Stimulated activated naive B cell treated with anti-CD40 and anti-IgM and Interleukin-4, amounts not matched to agents 10 μg/mL and 1 μg/mL and 100 μg/mL, for 72 hours (primary cell): ENCODE measurements around the gene DUSP10.
A peak's percentile ranks its signal among the peaks of the same experiment; 100 is the strongest.

ENCODE experiments used
- ATAC-seq, 2 donors: fragments of 150-1000 bp; cut with Tn5 transposase; replicated peaks; 2 replicates each; pipeline ENCODE4 v1.10.0; 2021; ENCODE audit warnings: moderate library complexity in 1 of 2
- DNase-seq: peaks from one replicate; pipeline ENCODE4 v3.0.0; 2021
- H3K27ac Mint-ChIP-seq: one replicate; pipeline ENCODE4 v1.8.0; 2022; ENCODE audit warnings: mild to moderate bottlenecking, mixed read lengths
- H3K27me3 Mint-ChIP-seq, 2 donors: one replicate each; pipeline ENCODE4 v1.8.0; 2022; ENCODE audit warnings: mixed read lengths in 2 of 2
- H3K36me3 Mint-ChIP-seq, 2 donors: one replicate each; pipeline ENCODE4 v1.8.0; 2022; ENCODE audit warnings: mixed read lengths in 2 of 2, mild to moderate bottlenecking in 1 of 2
- H3K4me1 Mint-ChIP-seq, 2 donors: one replicate each; pipeline ENCODE4 v1.8.0; 2022; ENCODE audit warnings: mixed read lengths in 2 of 2, mild to moderate bottlenecking in 1 of 2
- H3K4me3 Mint-ChIP-seq, 2 donors: one replicate each; pipeline ENCODE4 v1.8.0; 2022; ENCODE audit warnings: mild to moderate bottlenecking in 2 of 2, mixed read lengths in 2 of 2, moderate library complexity in 1 of 2
- H3K9me3 Mint-ChIP-seq, 2 donors: one replicate each; pipeline ENCODE4 v1.8.0; 2022; ENCODE audit warnings: mixed read lengths in 2 of 2, mild to moderate bottlenecking in 1 of 2

DUSP10 gene

GRCh38 chr1:221735999-221736398 lies 5.9 kb downstream of the DUSP10 start:
- Mint-ChIP-seq H3K27me3 (no peaks in the 10 kb centered on the region), H3K27ac (peak overlapping the region; percentile 3), H3K36me3 (peaks cover 65 to 70% of the 10 kb centered on the region in 2 donors), H3K9me3 (no peaks in the 10 kb centered on the region), H3K4me3 (peak overlapping the region in 1 of 2 donors; percentile 21), H3K4me1 (peaks cover 37 to 49% of the 10 kb centered on the region in 2 donors)
- ATAC-seq (no peak), DNase-seq (no peak)

- ATAC-seq (no peak), DNase-seq (no peak)
- Mint-ChIP-seq H3K36me3 (peaks cover 67 to 73% of the 10 kb centered on the region in 2 donors), H3K27me3 (no peaks in the 10 kb centered on the region), H3K4me3 (no peak overlapping the region), H3K9me3 (no peaks in the 10 kb centered on the region), H3K4me1 (peaks cover 34 to 59% of the 10 kb centered on the region in 2 donors), H3K27ac (no peak overlapping the region)
Observed at GRCh38 chr1:221734187-221734586, 7.7 kb downstream of the DUSP10 start.

GRCh38 chr1:221732052-221732451 lies 9.8 kb downstream of the DUSP10 start:
- Mint-ChIP-seq H3K27ac (no peak overlapping the region), H3K9me3 (peaks cover 2 to 8% of the 10 kb centered on the region in 2 donors), H3K4me3 (no peak overlapping the region), H3K27me3 (no peaks in the 10 kb centered on the region), H3K4me1 (peaks cover 29 to 70% of the 10 kb centered on the region in 2 donors), H3K36me3 (peaks cover 62 to 74% of the 10 kb centered on the region in 2 donors)
- no peak for ATAC-seq
- DNase-seq: no peak

- no peak for DNase-seq
- Mint-ChIP-seq H3K4me1 (peaks cover 33 to 74% of the 10 kb centered on the region in 2 donors), H3K27me3 (no peaks in the 10 kb centered on the region), H3K9me3 (peaks cover 5 to 17% of the 10 kb centered on the region in 2 donors), H3K36me3 (peaks cover 59 to 76% of the 10 kb centered on the region in 2 donors), H3K4me3 (no peak overlapping the region), H3K27ac (no peak overlapping the region)
- ATAC-seq: no peak
Observed at GRCh38 chr1:221729771-221730330, 12.0 kb downstream of the DUSP10 start.

GRCh38 chr1:221728037-221728505 lies 13.8 kb downstream of the DUSP10 start:
- ATAC-seq (no peak), DNase-seq (no peak)
- H3K27ac Mint-ChIP-seq: no peak overlapping the region
- H3K4me1 Mint-ChIP-seq: peaks cover 26 to 59% of the 10 kb centered on the region in 2 donors
- H3K9me3 Mint-ChIP-seq: peaks cover 10 to 26% of the 10 kb centered on the region in 2 donors
- H3K36me3 Mint-ChIP-seq: peaks cover 58 to 76% of the 10 kb centered on the region in 2 donors
- no peaks in the 10 kb centered on the region for H3K27me3 Mint-ChIP-seq
- peak overlapping the region in 1 of 2 donors; percentile 5 for H3K4me3 Mint-ChIP-seq

GRCh38 chr1:221727146-221728036 lies 14.5 kb downstream of the DUSP10 start:
- Mint-ChIP-seq H3K9me3 (peaks cover 10 to 26% of the 10 kb centered on the region in 2 donors), H3K27ac (no peak overlapping the region), H3K36me3 (peaks cover 61 to 80% of the 10 kb centered on the region in 2 donors), H3K4me3 (peak overlapping the region in 1 of 2 donors; percentile 5), H3K27me3 (no peaks in the 10 kb centered on the region), H3K4me1 (peaks cover 26 to 60% of the 10 kb centered on the region in 2 donors)
- ATAC-seq (peak; percentile 53 to 70), DNase-seq (no peak)

GRCh38 chr1:221725735-221726672 lies 15.9 kb downstream of the DUSP10 start:
- H3K36me3 Mint-ChIP-seq: peaks cover 71 to 87% of the 10 kb centered on the region in 2 donors
- H3K4me1 Mint-ChIP-seq: peaks cover 36 to 74% of the 10 kb centered on the region in 2 donors
- ATAC-seq (peak in 1 of 2 donors; percentile 60), DNase-seq (no peak)
- peak overlapping the region; percentile 25 to 57 for H3K4me3 Mint-ChIP-seq
- H3K9me3 Mint-ChIP-seq: peaks cover 10 to 26% of the 10 kb centered on the region in 2 donors
- peak overlapping the region; percentile 81 for H3K27ac Mint-ChIP-seq
- H3K27me3 Mint-ChIP-seq: no peaks in the 10 kb centered on the region

GRCh38 chr1:221724931-221725605 lies 16.8 kb downstream of the DUSP10 start:
- H3K4me3 Mint-ChIP-seq: no peak overlapping the region
- H3K9me3 Mint-ChIP-seq: peaks cover 10 to 26% of the 10 kb centered on the region in 2 donors
- no peaks in the 10 kb centered on the region for H3K27me3 Mint-ChIP-seq
- ATAC-seq (no peak), DNase-seq (no peak)
- peaks cover 68 to 90% of the 10 kb centered on the region in 2 donors for H3K36me3 Mint-ChIP-seq
- peaks cover 38 to 78% of the 10 kb centered on the region in 2 donors for H3K4me1 Mint-ChIP-seq
- peak overlapping the region; percentile 25 for H3K27ac Mint-ChIP-seq

- H3K27me3 Mint-ChIP-seq: no peaks in the 10 kb centered on the region
- peaks cover 10 to 26% of the 10 kb centered on the region in 2 donors for H3K9me3 Mint-ChIP-seq
- no peak overlapping the region for H3K27ac Mint-ChIP-seq
- H3K4me3 Mint-ChIP-seq: no peak overlapping the region
- DNase-seq: no peak
- peaks cover 74 to 95% of the 10 kb centered on the region in 2 donors for H3K36me3 Mint-ChIP-seq
- H3K4me1 Mint-ChIP-seq: peaks cover 42 to 82% of the 10 kb centered on the region in 2 donors
- ATAC-seq: no peak
Observed at GRCh38 chr1:221723848-221724236, 18.0 kb downstream of the DUSP10 start.

- H3K4me1 Mint-ChIP-seq: peaks cover 44 to 82% of the 10 kb centered on the region in 2 donors
- H3K9me3 Mint-ChIP-seq: peaks cover 10 to 24% of the 10 kb centered on the region in 2 donors
- H3K4me3 Mint-ChIP-seq: no peak overlapping the region
- no peak overlapping the region for H3K27ac Mint-ChIP-seq
- no peak for DNase-seq
- no peak for ATAC-seq
- peaks cover 73 to 95% of the 10 kb centered on the region in 2 donors for H3K36me3 Mint-ChIP-seq
- no peaks in the 10 kb centered on the region for H3K27me3 Mint-ChIP-seq
Observed at GRCh38 chr1:221723018-221723847, 18.7 kb downstream of the DUSP10 start.

GRCh38 chr1:221722254-221723017 lies 19.5 kb downstream of the DUSP10 start:
- peaks cover 41 to 74% of the 10 kb centered on the region in 2 donors for H3K4me1 Mint-ChIP-seq
- H3K4me3 Mint-ChIP-seq: no peak overlapping the region
- H3K27ac Mint-ChIP-seq: peak overlapping the region; percentile 17
- DNase-seq (no peak), ATAC-seq (no peak)
- no peaks in the 10 kb centered on the region for H3K27me3 Mint-ChIP-seq
- peaks cover 69 to 91% of the 10 kb centered on the region in 2 donors for H3K36me3 Mint-ChIP-seq
- peaks cover 8 to 17% of the 10 kb centered on the region in 2 donors for H3K9me3 Mint-ChIP-seq

GRCh38 chr1:221720545-221720944 lies 21.3 kb downstream of the DUSP10 start:
- peaks cover 43 to 74% of the 10 kb centered on the region in 2 donors for H3K4me1 Mint-ChIP-seq
- ATAC-seq: no peak
- H3K9me3 Mint-ChIP-seq: peaks cover 7 to 9% of the 10 kb centered on the region in 2 donors
- no peak for DNase-seq
- H3K27me3 Mint-ChIP-seq: no peaks in the 10 kb centered on the region
- peaks cover 73 to 91% of the 10 kb centered on the region in 2 donors for H3K36me3 Mint-ChIP-seq
- no peak overlapping the region for H3K4me3 Mint-ChIP-seq
- H3K27ac Mint-ChIP-seq: no peak overlapping the region
